Transverse colon (tissue), 4 donors: ENCODE data around the gene NRARP. TPM values are rescaled to one million over a fixed set of nuclear protein-coding genes. Genes with fewer than 3 reads are reported as not detected.

Experiments
- DNase-seq: peaks from one replicate; pipeline ENCODE4 v3.0.0-alpha.2; 2019
- H3K27ac ChIP-seq, 4 donors: fragments of 200-600 bp; sonication (generic); 2 replicates each; pipeline ENCODE4 v1.5.1; 2016 to 2018; ENCODE audit warnings: inconsistent platforms in 4 of 4
- H3K27me3 ChIP-seq: fragments of 200-600 bp; sonication (generic); 2 replicates; pipeline ENCODE4 v1.5.1; 2017; ENCODE audit warnings: inconsistent platforms
- H3K36me3 ChIP-seq, 4 donors: fragments of 200-600 bp; sonication (generic); 2 replicates each; pipeline ENCODE4 v1.5.1; 2017 to 2019; ENCODE audit warnings: inconsistent platforms in 4 of 4
- H3K4me1 ChIP-seq, 4 donors: fragments of 200-600 bp; sonication (generic); 2 replicates each; pipeline ENCODE4 v1.5.1; 2017 to 2020; ENCODE audit warnings: inconsistent platforms in 4 of 4
- H3K4me3 ChIP-seq, 4 donors: fragments of 200-600 bp; sonication (generic); 1 replicate in 1 of 4; 2 replicates in 3 of 4; pipeline versions ENCODE4 v1.5.1 to v1.6.1; 2017 to 2019; ENCODE audit warnings: inconsistent platforms in 4 of 4
- H3K9me3 ChIP-seq, 2 donors: fragments of 200-600 bp; sonication (generic); 2 replicates each; pipeline ENCODE4 v1.5.1; 2017 to 2019; ENCODE audit warnings: inconsistent platforms in 2 of 2
- EP300 ChIP-seq: sonication (generic); formaldehyde crosslinking; IDR thresholded peaks from one replicate; pipeline ENCODE4 v1.6.1; 2017; ENCODE audit warnings: antibody characterized with exemption, low read depth
- POLR2A ChIP-seq: fragments of 450-650 bp; IDR thresholded peaks from one replicate; pipeline ENCODE4 v1.6.1; 2016; ENCODE audit warnings: antibody characterized with exemption, mild to moderate bottlenecking, moderate library complexity
- POLR2AphosphoS5 ChIP-seq, 3 donors: sonication (generic); formaldehyde crosslinking; IDR thresholded peaks; one replicate each; pipeline ENCODE4 v1.6.1; 2016; ENCODE audit warnings: antibody characterized with exemption in 3 of 3
- WGBS, 2 donors: methylation state at CpG; one replicate each; pipeline ENCODE4 v1.1.5; 2018; ENCODE audit warnings: low coverage in 1 of 2; 5-methylcytosine and 5-hydroxymethylcytosine counted together
- in situ Hi-C, 4 donors: fragments of 200-750 bp; cut with MboI; loops; one replicate each; pipeline versions ENCODE4 v1.15.0 to v1.15.1; 2017; ENCODE audit warnings: low sequenced_read_pairs in 3 of 4, low pct_ligation_motif_present in 1 of 4, low pct_unique_long_range_greater_than_20kb in 1 of 4
- intact Hi-C: fragments of 100-400 bp; cut with DNase I; formaldehyde crosslinking; loops from one replicate; pipeline ENCODE4 v1.15.1; 2023; ENCODE audit warnings: low total_unique reads
- total RNA-seq, 4 donors: library from RNA; depleted of rRNA; stranded (reverse); fragments of >200 nt; gene quantifications; one replicate each; pipeline ENCODE4 v1.1.0, GENCODE V29; 2016
- TF ChIP-seq, protein P1 (sequence below), 5 experiments: fragments of 200-600 bp in 3 of 5; fragments of 450-650 bp in 2 of 5; sonication (generic) in 3 of 5; IDR thresholded peaks; 1 replicate in 2 of 5; 2 replicates in 3 of 5; pipeline ENCODE4 v1.5.1; 2016 to 2017; ENCODE audit warnings: antibody characterized with exemption in 5 of 5, inconsistent platforms in 3 of 5, mild to moderate bottlenecking in 2 of 5, moderate library complexity in 1 of 5

The NRARP gene
- total RNA-seq, 4 donors from 2014 or later: 92.0 to 343 (median 134) TPM

DNA sequence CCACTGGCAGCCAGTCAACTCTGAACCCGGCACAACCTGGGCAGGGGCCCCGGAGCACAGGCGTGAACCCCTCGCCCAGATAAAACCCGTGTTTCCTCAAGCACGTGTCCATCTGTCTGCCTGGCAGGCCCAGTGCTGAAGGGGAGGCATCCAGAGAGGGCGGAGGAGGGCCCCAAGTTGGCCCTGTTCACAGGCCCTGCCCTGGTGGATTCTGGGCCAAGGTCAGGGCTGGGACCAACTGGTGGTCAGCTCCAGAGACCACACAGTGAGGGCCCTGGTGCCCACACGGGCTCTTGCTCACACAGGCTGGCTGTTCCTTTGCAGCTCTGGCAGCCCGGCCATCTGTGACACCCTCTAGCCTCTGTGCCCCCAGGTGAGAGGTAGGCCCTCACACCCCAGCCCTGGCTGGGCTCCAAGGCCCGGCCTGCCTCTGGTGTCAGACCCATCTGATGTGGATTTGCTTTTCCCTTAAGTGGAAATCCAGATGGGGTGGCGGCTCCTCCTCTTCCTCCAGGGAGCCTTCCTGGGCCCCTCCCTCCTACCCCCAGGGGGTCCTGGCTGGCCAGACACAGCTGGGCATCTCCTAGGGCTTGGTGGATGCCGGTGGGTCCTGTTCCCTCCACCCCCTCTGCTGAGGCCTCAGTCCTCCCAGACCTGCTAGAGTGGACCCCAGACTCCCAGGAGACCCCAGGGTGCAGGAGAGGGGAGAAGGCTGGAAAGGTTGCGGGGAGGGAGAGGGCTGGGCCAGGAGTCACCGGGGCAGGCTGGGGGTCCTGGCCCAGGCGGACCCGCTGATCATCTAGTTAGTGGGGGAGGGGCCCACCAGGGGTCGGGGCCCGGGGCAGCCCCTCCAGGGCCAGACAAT is 51.5 kb downstream of the NRARP start:
- Histone ChIP-seq H3K4me3 (no peak overlapping the region), H3K27ac (no peak overlapping the region), H3K4me1 (peaks cover 8 to 16% (median 10%) of the 10 kb centered on the region in 4 donors), H3K27me3 (no peaks in the 10 kb centered on the region), H3K36me3 (no peaks in the 10 kb centered on the region), H3K9me3 (no peaks in the 10 kb centered on the region)
- intact Hi-C loops: no loop called here
- 71% methylated on average over 15 of the region's 18 CpGs; no CpG with 5 or more reads in 1 of the 2 donors for WGBS, 2 donors
- TF ChIP-seq, protein P1, sequence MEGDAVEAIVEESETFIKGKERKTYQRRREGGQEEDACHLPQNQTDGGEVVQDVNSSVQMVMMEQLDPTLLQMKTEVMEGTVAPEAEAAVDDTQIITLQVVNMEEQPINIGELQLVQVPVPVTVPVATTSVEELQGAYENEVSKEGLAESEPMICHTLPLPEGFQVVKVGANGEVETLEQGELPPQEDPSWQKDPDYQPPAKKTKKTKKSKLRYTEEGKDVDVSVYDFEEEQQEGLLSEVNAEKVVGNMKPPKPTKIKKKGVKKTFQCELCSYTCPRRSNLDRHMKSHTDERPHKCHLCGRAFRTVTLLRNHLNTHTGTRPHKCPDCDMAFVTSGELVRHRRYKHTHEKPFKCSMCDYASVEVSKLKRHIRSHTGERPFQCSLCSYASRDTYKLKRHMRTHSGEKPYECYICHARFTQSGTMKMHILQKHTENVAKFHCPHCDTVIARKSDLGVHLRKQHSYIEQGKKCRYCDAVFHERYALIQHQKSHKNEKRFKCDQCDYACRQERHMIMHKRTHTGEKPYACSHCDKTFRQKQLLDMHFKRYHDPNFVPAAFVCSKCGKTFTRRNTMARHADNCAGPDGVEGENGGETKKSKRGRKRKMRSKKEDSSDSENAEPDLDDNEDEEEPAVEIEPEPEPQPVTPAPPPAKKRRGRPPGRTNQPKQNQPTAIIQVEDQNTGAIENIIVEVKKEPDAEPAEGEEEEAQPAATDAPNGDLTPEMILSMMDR (IDR thresholded peaks at IDR 0.05): no peak
- TF ChIP-seq POLR2AphosphoS5 (IDR thresholded peaks at IDR 0.05) (no peak), POLR2A (no peak), EP300 (no peak)
- DNase-seq: no peak
- in situ Hi-C loops: no loop called here

Other genes with a start within 250 kb of the NRARP start
- gene ENTPD2, start 248.2 kb downstream of the NRARP start, total RNA-seq: 10 to 100 TPM in 3 of 4 donors, 1 to 10 TPM in 1; 3.6 to 17.1 (median 14.1) TPM
- 10 to 100 TPM in 1 of 4 donors, 1 to 10 TPM in 2, under 1 TPM in 1; 0.37 to 37.2 (median 3.3) TPM for gene SAPCD2, start 231.7 kb downstream of the NRARP start, total RNA-seq
- 10 to 100 TPM in 2 of 4 donors, 1 to 10 TPM in 2; 6.4 to 28.8 (median 11.7) TPM for gene UAP1L1, start 224.8 kb downstream of the NRARP start, total RNA-seq
- 100 to 1,000 TPM in 1 of 4 donors, 10 to 100 TPM in 3; 56.5 to 106 (median 70.0) TPM for gene MAN1B1, start 215.3 kb downstream of the NRARP start, total RNA-seq
- gene DPP7, start 187.5 kb downstream of the NRARP start, total RNA-seq: 100 to 1,000 TPM in 2 of 4 donors, 10 to 100 TPM in 2; 54.2 to 141 (median 103) TPM
- gene GRIN1, start 163.1 kb downstream of the NRARP start, total RNA-seq: under 1 TPM in 1 of 4 donors, not detected in 3; 0.14 TPM
- gene LRRC26, start 132.2 kb downstream of the NRARP start, total RNA-seq: 100 to 1,000 TPM in 1 of 4 donors, 10 to 100 TPM in 3; 31.8 to 437 (median 64.8) TPM
- gene TMEM210, start 130.2 kb downstream of the NRARP start, total RNA-seq: not detected
- 100 to 1,000 TPM in 2 of 4 donors, 10 to 100 TPM in 2; 37.0 to 176 (median 70.3) TPM for gene ANAPC2, start 113.7 kb downstream of the NRARP start, total RNA-seq
- gene SSNA1, start 113.6 kb downstream of the NRARP start, total RNA-seq: 100 to 1,000 TPM in 2 of 4 donors, 10 to 100 TPM in 2; 93.5 to 104 (median 99.8) TPM
- 100 to 1,000 TPM in 2 of 4 donors, 10 to 100 TPM in 2; 76.2 to 228 (median 117) TPM for gene TPRN, start 101.5 kb downstream of the NRARP start, total RNA-seq
- 10 to 100 TPM; 18.9 to 42.1 (median 28.7) TPM for gene TMEM203, start 96.6 kb downstream of the NRARP start, total RNA-seq
- gene NDOR1, start 96.6 kb downstream of the NRARP start, total RNA-seq: 10 to 100 TPM; 14.3 to 47.5 (median 22.0) TPM
- gene RNF208, start 80.0 kb downstream of the NRARP start, total RNA-seq: 10 to 100 TPM in 1 of 4 donors, 1 to 10 TPM in 2, not detected in 1; 2.3 to 26.5 (median 7.5) TPM
- gene CYSRT1, start 77.1 kb downstream of the NRARP start, total RNA-seq: not detected
- gene RNF224, start 74.8 kb downstream of the NRARP start, total RNA-seq: not detected
- gene SLC34A3, start 71.4 kb downstream of the NRARP start, total RNA-seq: not detected
- gene TUBB4B, start 61.0 kb downstream of the NRARP start, total RNA-seq: 100 to 1,000 TPM; 223 to 390 (median 348) TPM
- not detected for gene STPG3, start 51.0 kb downstream of the NRARP start, total RNA-seq
- 10 to 100 TPM; 28.1 to 90.5 (median 53.9) TPM for gene NELFB, start 46.9 kb downstream of the NRARP start, total RNA-seq
- gene TOR4A, start 24.5 kb downstream of the NRARP start, total RNA-seq: 100 to 1,000 TPM in 1 of 4 donors, 10 to 100 TPM in 3; 49.2 to 121 (median 71.7) TPM
- gene EXD3, start 120.9 kb upstream of the NRARP start, total RNA-seq: 100 to 1,000 TPM in 1 of 4 donors, 10 to 100 TPM in 3; 47.6 to 228 (median 74.2) TPM
- 10 to 100 TPM; 19.7 to 53.9 (median 40.8) TPM for gene NOXA1, start 121.1 kb upstream of the NRARP start, total RNA-seq
- 100 to 1,000 TPM in 1 of 4 donors, 10 to 100 TPM in 3; 20.7 to 109 (median 63.8) TPM for gene ENTPD8, start 139.1 kb upstream of the NRARP start, total RNA-seq
- 100 to 1,000 TPM in 1 of 4 donors, 10 to 100 TPM in 3; 44.6 to 130 (median 55.2) TPM for gene NSMF, start 157.1 kb upstream of the NRARP start, total RNA-seq
- 10 to 100 TPM; 16.0 to 95.4 (median 24.9) TPM for gene PNPLA7, start 248.1 kb upstream of the NRARP start, total RNA-seq
- gene MRPL41, start 249.6 kb upstream of the NRARP start, total RNA-seq: 100 to 1,000 TPM; 109 to 144 (median 119) TPM